Measurements from ENCODE around the gene SYCP2L.
"Not testable (repeated sequence)": the region's sequence is repeated elsewhere in the genome, so short reads cannot be mapped to it uniquely, and the experiment has no call there.

SYCP2L gene

DNA sequence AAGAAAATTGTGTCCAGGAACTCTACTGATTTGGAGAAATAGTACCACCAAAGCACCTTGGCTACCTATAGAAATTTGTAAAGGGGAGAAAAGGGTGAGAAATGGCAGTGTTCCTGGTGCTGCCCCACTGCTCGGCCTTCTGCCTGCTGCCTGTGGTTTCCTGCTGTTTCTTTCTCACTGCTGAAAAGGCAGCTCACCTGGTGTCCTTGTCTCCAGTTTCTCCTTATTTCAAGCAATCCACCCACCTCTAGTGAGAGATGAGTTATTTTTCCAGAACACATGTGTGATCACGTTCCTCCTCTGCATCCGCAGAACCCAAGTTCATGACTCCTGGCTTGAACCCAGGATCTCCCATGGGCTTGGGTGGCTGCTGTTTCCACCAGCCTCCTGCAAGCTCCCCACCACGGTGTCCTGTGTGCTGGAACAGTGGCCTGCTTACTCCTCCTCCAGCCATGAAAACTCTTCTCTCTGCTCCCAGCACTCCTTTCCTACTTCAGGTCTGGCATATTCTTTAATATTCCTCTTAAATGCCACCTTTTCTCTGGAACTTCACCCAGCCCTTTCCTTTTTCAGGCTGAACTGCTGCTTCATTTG, 108.4 kb downstream of the SYCP2L start:
- Histone ChIP-seq H3K27me3 (ENCODE audit: control insufficient read depth, insufficient read depth, low read length) (no peaks in the 10 kb centered on the region), H3K4me1 (ENCODE audit: control insufficient read depth, insufficient read depth, low read length) (no peaks in the 10 kb centered on the region), H3K9ac (ENCODE audit: low read length) (no peak overlapping the region), H3K9me3 (ENCODE audit: control insufficient read depth, low read length) (no peaks in the 10 kb centered on the region), H3K4me3 (ENCODE audit: low read length) (no peak overlapping the region), H3K36me3 (ENCODE audit: control insufficient read depth, insufficient read depth, low read length) (no peaks in the 10 kb centered on the region)

DNA sequence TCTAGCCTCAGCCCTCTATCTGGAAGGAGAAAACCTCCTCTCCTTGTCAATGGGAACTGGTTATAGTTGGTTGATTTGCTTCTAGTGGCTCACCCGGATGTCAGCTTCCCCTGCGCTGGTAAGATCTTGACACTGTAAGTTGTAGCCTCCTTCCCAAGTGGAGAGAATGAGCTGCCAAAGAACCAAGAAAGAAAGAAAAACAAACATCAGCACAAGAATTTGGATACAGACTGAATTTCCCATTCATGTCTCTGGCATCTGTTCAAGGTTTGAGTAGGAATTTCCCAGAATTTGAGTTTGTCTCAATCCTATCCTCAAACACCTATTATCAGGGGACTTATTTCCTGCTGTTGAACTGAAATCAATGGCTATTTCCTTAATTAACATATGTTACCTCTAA, 113.1 kb downstream of the SYCP2L start:
- Histone ChIP-seq H3K9me3 (ENCODE audit: control insufficient read depth, low read length) (no peaks in the 10 kb centered on the region), H3K27me3 (ENCODE audit: control insufficient read depth, insufficient read depth, low read length) (no peaks in the 10 kb centered on the region), H3K4me3 (ENCODE audit: low read length) (no peak overlapping the region), H3K36me3 (ENCODE audit: control insufficient read depth, insufficient read depth, low read length) (no peaks in the 10 kb centered on the region), H3K4me1 (ENCODE audit: control insufficient read depth, insufficient read depth, low read length) (no peaks in the 10 kb centered on the region), H3K9ac (ENCODE audit: low read length) (no peak overlapping the region)

DNA sequence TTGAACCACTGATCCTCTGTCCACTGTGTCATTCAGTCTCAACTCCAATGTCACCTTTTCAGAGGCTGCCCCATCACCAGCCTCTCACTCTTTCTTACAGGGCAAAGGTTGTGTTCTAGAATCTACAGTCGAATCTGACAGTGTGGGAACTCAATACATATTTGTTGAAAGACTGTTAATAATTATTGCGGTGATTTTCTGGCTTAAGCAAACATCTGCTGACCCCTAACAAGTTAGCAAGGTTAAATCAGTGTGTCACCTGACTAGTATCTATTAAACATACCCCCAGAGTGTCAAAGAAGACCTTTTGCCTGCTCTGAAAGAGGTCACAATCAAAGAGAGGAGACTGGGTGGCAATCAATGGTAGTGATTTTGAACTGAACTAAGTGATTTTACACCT, 115.3 kb downstream of the SYCP2L start:
- Histone ChIP-seq H3K4me3 (ENCODE audit: low read length) (no peak overlapping the region), H3K27me3 (ENCODE audit: control insufficient read depth, insufficient read depth, low read length) (no peaks in the 10 kb centered on the region), H3K9me3 (ENCODE audit: control insufficient read depth, low read length) (no peaks in the 10 kb centered on the region), H3K9ac (ENCODE audit: low read length) (no peak overlapping the region), H3K36me3 (ENCODE audit: control insufficient read depth, insufficient read depth, low read length) (no peaks in the 10 kb centered on the region), H3K4me1 (ENCODE audit: control insufficient read depth, insufficient read depth, low read length) (no peaks in the 10 kb centered on the region)

DNA sequence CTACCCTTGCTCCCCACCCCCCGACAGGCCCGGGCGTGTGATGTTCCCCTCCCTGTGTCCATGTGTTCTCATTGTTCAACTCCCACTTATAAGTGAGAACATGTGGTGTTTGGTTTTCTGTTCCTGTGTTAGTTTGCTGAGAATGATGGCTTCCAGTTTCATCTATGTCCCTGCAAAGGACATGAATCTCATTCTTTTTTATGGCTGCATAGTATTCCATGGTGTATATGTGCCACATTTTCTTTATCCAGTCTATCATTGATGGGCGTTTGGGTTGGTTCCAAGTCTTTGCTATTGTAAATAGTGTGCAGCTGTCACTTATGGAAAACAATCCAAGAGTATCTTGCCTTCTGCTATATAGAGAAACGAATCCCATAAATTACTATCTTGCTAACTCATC, 116.4 kb downstream of the SYCP2L start:
- H3K4me3 ChIP-seq (ENCODE audit: low read length); H3K4me1 ChIP-seq (ENCODE audit: control insufficient read depth, insufficient read depth, low read length); H3K9me3 ChIP-seq (ENCODE audit: control insufficient read depth, low read length); H3K27me3 ChIP-seq (ENCODE audit: control insufficient read depth, insufficient read depth, low read length); H3K9ac ChIP-seq (ENCODE audit: low read length); H3K36me3 ChIP-seq (ENCODE audit: control insufficient read depth, insufficient read depth, low read length): not testable (repeated sequence)

DNA sequence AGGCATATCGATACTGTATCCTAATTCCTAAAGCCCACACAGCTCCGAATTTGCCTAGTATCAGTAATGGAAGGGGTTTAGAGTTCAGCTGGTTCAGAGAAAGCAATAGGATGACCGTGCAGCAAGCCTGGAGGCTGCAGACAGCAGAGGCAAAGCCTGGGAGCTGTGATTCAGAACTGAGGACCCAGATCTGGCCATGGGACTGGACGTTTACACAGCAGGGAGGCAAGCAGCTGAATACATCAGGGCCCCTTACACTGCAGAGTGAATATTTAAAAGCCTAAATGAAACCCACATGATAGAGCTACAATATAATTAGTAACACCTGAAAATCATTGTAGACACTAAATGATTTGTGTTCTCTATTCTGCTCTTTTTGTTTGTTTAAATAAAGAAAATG, 119.2 kb downstream of the SYCP2L start:
- H3K9me3 ChIP-seq (ENCODE audit: control insufficient read depth, low read length) = no peaks in the 10 kb centered on the region
- no peaks in the 10 kb centered on the region for H3K36me3 ChIP-seq (ENCODE audit: control insufficient read depth, insufficient read depth, low read length)
- no peak overlapping the region for H3K4me3 ChIP-seq (ENCODE audit: low read length)
- no peaks in the 10 kb centered on the region for H3K4me1 ChIP-seq (ENCODE audit: control insufficient read depth, insufficient read depth, low read length)
- H3K27me3 ChIP-seq (ENCODE audit: control insufficient read depth, insufficient read depth, low read length) = peaks cover 4% of the 10 kb centered on the region
- no peak overlapping the region for H3K9ac ChIP-seq (ENCODE audit: low read length)

DNA sequence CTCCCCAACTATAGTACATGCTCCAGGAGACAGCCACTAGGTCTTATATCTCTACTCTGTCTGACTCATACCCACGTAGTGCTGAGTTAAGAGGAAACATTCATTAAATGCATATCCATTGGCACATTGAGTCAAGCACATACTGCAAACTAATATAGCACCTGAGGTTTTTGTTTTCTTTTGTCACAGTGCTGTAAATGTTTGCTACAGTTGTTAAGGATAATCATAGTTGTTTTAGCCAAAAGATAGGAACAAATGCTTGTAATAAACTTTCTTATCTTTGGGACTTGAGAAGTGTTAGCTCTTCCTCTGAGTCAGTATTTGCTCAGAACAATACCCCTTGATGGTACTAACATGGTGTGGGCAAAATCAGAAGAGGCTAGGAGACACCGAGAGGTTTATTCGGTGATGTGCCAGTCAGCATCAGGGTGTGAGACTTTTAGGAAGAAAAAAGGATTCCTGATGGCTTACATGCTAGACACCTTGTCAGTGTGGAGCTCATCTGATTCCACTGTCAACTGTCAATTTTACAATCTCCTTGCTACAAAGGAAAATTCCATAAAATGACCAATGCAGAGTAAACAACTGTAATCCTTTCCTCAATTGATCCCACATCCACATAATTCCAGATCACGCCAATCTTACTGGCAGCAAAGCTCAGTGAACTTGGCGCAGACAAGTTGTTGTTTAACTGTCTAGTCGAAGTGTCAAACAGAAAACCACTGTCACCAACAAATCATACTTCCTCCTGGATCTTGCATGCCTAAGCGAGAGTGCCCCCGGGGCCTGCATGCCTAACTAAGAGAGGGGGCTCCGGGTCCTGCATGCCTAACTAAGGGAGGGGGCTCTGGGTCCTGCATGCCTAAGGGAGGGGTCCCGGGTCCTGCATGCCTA, 121.1 kb downstream of the SYCP2L start:
- H3K9me3 ChIP-seq (ENCODE audit: control insufficient read depth, low read length) = no peaks in the 10 kb centered on the region
- H3K4me3 ChIP-seq (ENCODE audit: low read length) = no peak overlapping the region
- peaks cover 4% of the 10 kb centered on the region for H3K27me3 ChIP-seq (ENCODE audit: control insufficient read depth, insufficient read depth, low read length)
- no peaks in the 10 kb centered on the region for H3K36me3 ChIP-seq (ENCODE audit: control insufficient read depth, insufficient read depth, low read length)
- peaks cover 6% of the 10 kb centered on the region for H3K4me1 ChIP-seq (ENCODE audit: control insufficient read depth, insufficient read depth, low read length)
- H3K9ac ChIP-seq (ENCODE audit: low read length) = no peak overlapping the region

DNA sequence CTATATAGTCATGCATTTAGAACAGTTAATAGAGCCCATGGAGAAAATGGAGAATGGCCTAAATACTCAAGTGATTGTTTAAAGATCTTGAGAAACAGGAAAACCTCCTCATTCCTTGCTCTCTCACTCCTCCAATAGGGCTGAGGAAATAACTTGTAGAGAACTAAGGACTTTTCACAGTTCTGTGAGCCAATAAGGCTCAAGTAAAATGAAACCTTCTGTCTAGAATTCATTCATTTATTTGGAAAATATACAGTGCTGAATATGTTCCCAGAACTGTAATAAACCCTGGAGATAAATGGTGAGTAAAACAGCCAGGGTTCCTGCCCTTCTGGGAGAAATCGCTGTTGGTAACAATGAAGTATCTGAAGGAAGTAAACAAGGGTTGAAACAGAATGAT, 122.0 kb downstream of the SYCP2L start:
- H3K9me3 ChIP-seq (ENCODE audit: control insufficient read depth, low read length) = no peaks in the 10 kb centered on the region
- no peak overlapping the region for H3K9ac ChIP-seq (ENCODE audit: low read length)
- no peak overlapping the region for H3K4me3 ChIP-seq (ENCODE audit: low read length)
- peaks cover 6% of the 10 kb centered on the region for H3K4me1 ChIP-seq (ENCODE audit: control insufficient read depth, insufficient read depth, low read length)
- no peaks in the 10 kb centered on the region for H3K36me3 ChIP-seq (ENCODE audit: control insufficient read depth, insufficient read depth, low read length)
- peaks cover 4% of the 10 kb centered on the region for H3K27me3 ChIP-seq (ENCODE audit: control insufficient read depth, insufficient read depth, low read length)

DNA sequence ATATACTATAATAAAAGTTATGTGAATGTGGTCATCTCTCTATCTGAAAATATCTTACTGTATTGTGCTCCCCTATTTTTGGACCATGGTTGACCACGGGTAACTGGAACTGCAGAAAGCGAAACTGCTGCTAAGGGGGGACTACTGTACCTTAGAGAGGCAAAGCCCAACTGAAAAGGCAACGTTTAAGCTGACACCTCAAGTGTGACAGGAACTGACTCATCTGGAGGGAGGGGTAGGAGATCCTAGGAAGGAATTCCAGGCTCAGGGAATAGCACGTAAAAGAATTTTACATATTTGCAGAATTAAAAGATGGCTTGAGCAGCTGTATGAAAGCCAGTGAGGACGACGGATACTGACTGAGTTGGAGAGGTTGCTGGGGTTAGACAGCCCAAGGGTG, 122.5 kb downstream of the SYCP2L start:
- H3K9me3 ChIP-seq (ENCODE audit: control insufficient read depth, low read length) = no peaks in the 10 kb centered on the region
- no peak overlapping the region for H3K4me3 ChIP-seq (ENCODE audit: low read length)
- peaks cover 4% of the 10 kb centered on the region for H3K27me3 ChIP-seq (ENCODE audit: control insufficient read depth, insufficient read depth, low read length)
- no peaks in the 10 kb centered on the region for H3K36me3 ChIP-seq (ENCODE audit: control insufficient read depth, insufficient read depth, low read length)
- peaks cover 6% of the 10 kb centered on the region for H3K4me1 ChIP-seq (ENCODE audit: control insufficient read depth, insufficient read depth, low read length)
- H3K9ac ChIP-seq (ENCODE audit: low read length) = no peak overlapping the region

DNA sequence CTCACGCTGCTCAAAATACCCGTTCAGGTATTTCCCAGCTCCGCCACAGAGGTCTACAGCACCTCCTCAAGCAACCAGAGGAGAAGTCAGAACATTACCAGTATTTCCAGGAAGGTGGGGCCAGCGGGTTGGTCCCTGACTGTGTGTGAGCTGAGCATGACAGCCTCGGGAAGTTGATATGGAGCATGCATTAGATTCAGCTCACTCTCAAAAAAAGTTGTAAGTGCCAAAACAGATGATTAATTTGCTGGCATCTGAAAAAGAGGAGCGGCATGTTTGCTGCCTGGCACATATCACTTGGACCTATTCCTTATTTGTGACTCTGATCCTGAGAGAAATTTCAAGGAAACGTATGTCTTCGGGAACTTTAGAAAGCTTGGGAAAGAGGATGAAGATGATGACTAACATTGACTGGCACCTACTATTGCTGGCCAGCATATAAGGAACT, 125.0 kb downstream of the SYCP2L start:
- Histone ChIP-seq H3K9me3 (ENCODE audit: control insufficient read depth, low read length) (no peaks in the 10 kb centered on the region), H3K9ac (ENCODE audit: low read length) (no peak overlapping the region), H3K4me1 (ENCODE audit: control insufficient read depth, insufficient read depth, low read length) (peaks cover 6% of the 10 kb centered on the region), H3K27me3 (ENCODE audit: control insufficient read depth, insufficient read depth, low read length) (peaks cover 4% of the 10 kb centered on the region), H3K36me3 (ENCODE audit: control insufficient read depth, insufficient read depth, low read length) (no peaks in the 10 kb centered on the region), H3K4me3 (ENCODE audit: low read length) (no peak overlapping the region)

DNA sequence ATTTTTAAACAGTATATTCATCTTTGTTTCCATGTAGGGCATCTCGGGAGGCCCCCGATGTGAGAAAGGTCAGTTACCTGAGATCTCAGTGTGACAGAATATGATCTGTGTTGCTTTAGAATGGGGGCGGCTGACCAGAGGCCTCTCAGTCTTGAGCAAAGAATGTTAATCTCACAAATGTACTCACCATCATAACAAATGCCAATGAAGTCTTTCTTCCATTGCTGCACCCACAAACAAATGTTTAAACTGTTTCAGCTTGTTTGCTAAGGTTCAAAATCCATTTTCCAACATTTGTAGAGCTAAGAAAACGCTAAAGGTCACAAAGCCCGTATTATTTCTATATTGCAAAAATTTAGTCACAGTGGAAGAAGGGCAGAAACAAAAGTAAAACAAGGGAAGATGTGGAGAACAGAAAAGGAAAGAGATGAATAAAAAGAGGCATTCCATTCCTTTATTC, 125.5 kb downstream of the SYCP2L start:
- H3K27me3 ChIP-seq (ENCODE audit: control insufficient read depth, insufficient read depth, low read length) = peaks cover 4% of the 10 kb centered on the region

DNA sequence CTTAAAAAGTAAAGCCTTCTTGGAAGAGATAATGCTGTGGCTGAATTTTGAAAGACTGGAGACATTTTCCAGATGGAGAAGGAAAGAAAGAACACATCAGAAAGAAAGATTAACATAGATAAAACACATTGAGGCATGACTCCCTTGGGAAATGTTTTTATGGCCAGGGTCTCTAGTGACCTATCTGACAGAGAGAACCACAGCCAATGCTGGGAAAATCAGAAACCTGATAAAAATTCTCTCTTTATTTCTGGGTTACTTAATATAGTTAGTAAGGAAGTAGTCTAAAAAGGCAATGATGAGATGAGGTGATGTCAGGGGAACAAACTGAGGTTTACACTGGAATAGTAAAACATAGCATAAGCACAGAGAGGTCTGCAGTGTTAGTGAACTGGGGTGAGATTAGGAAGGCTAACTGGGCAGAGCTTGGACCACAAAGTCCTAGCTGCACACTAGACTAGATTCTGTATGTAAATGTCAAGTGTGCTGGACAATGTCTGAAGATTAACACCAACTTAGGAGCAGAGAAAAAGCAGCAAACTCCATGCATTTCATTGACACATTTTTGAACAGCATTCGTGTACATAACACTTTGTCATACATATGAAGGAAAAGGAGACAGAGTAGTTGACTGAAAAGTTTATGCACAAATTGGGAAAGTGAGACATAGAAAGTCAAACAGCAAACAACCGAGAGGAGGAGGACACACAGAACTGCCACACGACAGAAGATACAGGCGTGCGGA, 126.3 kb downstream of the SYCP2L start:
- Histone ChIP-seq H3K27me3 (ENCODE audit: control insufficient read depth, insufficient read depth, low read length) (peaks cover 4% of the 10 kb centered on the region), H3K9me3 (ENCODE audit: control insufficient read depth, low read length) (no peaks in the 10 kb centered on the region), H3K4me3 (ENCODE audit: low read length) (no peak overlapping the region), H3K9ac (ENCODE audit: low read length) (no peak overlapping the region), H3K4me1 (ENCODE audit: control insufficient read depth, insufficient read depth, low read length) (peaks cover 6% of the 10 kb centered on the region), H3K36me3 (ENCODE audit: control insufficient read depth, insufficient read depth, low read length) (no peaks in the 10 kb centered on the region)

More for the DNA sequence above, 125.5 kb downstream of the SYCP2L start:
- H3K4me3 ChIP-seq (ENCODE audit: low read length) = no peak overlapping the region
- H3K4me1 ChIP-seq (ENCODE audit: control insufficient read depth, insufficient read depth, low read length) = peaks cover 6% of the 10 kb centered on the region
- no peaks in the 10 kb centered on the region for H3K36me3 ChIP-seq (ENCODE audit: control insufficient read depth, insufficient read depth, low read length)
- H3K9ac ChIP-seq (ENCODE audit: low read length) = no peak overlapping the region
- H3K9me3 ChIP-seq (ENCODE audit: control insufficient read depth, low read length) = no peaks in the 10 kb centered on the region

DNA sequence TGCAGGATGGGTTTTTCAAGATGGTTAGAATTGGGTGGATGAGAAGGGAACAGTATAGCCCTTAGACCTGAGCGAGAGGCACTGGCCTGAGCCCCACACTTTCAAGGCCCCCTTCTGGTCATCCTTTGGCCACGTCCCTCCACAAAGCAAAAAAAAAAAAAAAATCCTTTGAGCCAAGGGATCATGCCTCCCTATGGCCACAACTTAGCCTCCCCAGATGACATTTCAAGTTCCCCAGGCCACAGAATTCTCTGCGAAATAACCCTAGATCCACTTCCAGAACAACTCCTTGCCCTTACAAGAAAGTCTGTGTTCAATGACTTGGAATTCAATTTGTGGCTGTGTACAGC, 126.8 kb downstream of the SYCP2L start:
- Histone ChIP-seq H3K4me3 (ENCODE audit: low read length) (no peak overlapping the region), H3K9me3 (ENCODE audit: control insufficient read depth, low read length) (no peaks in the 10 kb centered on the region), H3K27me3 (ENCODE audit: control insufficient read depth, insufficient read depth, low read length) (peaks cover 4% of the 10 kb centered on the region), H3K9ac (ENCODE audit: low read length) (no peak overlapping the region), H3K4me1 (ENCODE audit: control insufficient read depth, insufficient read depth, low read length) (peaks cover 6% of the 10 kb centered on the region), H3K36me3 (ENCODE audit: control insufficient read depth, insufficient read depth, low read length) (no peaks in the 10 kb centered on the region)
